ENCODE measurements around the gene CAMK1D. TPM values are rescaled to one million over a fixed set of nuclear protein-coding genes. Genes with fewer than 3 reads are reported as not detected.

CAMK1D gene
- total and polyA plus RNA-seq, 2 of the 8 experiments (the other 6 are each of a cell fraction or from before 2014, with no cell fraction given): 3.5 to 10.6 TPM

DNA sequence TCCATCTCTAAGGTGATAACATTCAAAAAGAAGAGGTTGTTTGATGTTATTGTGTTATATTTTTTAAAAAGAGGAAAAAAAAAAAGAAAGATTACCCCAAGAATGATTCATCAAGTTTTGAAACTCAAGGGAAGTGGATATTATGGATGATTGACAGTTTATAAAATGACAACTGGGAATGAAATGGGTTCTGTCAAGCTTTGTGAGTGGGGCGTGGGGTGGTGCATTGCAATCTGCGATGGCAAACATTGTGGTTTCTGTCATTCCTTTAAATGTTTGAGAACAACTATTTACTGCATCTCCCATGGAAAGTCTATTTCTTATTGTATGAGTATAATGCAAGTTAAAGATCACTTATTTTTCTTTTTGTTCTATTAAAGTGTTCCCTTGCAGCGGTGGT, 355.1 kb downstream of the CAMK1D start:
- POLR2A ChIA-PET (ENCODE audit: partially characterized antibody): no interaction called here
- H3K18ac ChIP-seq (ENCODE audit: extremely low read depth, low read length): no peak overlapping the region
- H3K4ac ChIP-seq (replicated peaks; ENCODE audit: insufficient read length, low read depth, low read length): no peak overlapping the region
- H3K27ac ChIP-seq (ENCODE audit: low read depth, low read length): no peak overlapping the region
- H2BK20ac ChIP-seq (ENCODE audit: low read length): no peak overlapping the region
- no peak overlapping the region for H2AK5ac ChIP-seq (ENCODE audit: low read depth, low read length)
- CTCF ChIA-PET (ENCODE audit: partially characterized antibody): interaction anchor here (1.0 to 1.4 kb wide), 2 partner anchors 8 to 370 kb away, joined by 3 to 9 read pairs; no protein-coding TSS in a partner anchor
- 87% methylated on average over 3 of the region's 3 CpGs; no CpG with 5 or more reads in 1 of the 2 experiments for WGBS, 2 experiments (ENCODE audit: extremely low coverage in 1 of 2, insufficient coverage in 1 of 2, insufficient read length in 1 of 2, insufficient replicate concordance in 2 of 2, low coverage in 1 of 2, low lambda C conversion rate in 2 of 2, missing lambda C conversion rate in 1 of 2)
- no peak overlapping the region for H2BK5ac ChIP-seq (ENCODE audit: low read depth, low read length)
- H4K20me1 ChIP-seq (replicated peaks in 1 of 2; ENCODE audit: control insufficient read depth in 1 of 2, insufficient read depth in 2 of 2, low read length in 2 of 2): no peaks in the 10 kb centered on the region
- H3K23me2 ChIP-seq (ENCODE audit: low read depth, low read length): no peaks in the 10 kb centered on the region
- no peak overlapping the region for H3K4me3 ChIP-seq (ENCODE audit: extremely low read depth in 1 of 4, insufficient read depth in 2 of 4, low read depth in 3 of 4, low read length in 4 of 4)
- peaks cover 0 to 15% (median 4%) of the 10 kb centered on the region in 4 experiments; a peak in 3 of 7 replicates for H3K4me1 ChIP-seq (replicated peaks in 1 of 4; ENCODE audit: control insufficient read depth in 3 of 4, insufficient read depth in 4 of 4, low read length in 3 of 4)
- H3K9ac ChIP-seq (replicated peaks in 1 of 4; ENCODE audit: extremely low read depth in 1 of 4, low read depth in 3 of 4, low read length in 3 of 4): no peak overlapping the region
- H3K56ac ChIP-seq (replicated peaks; ENCODE audit: insufficient read length, low read depth, low read length): no peak overlapping the region
- no peak overlapping the region for H4K8ac ChIP-seq (ENCODE audit: extremely low read depth, insufficient read depth, low read length)
- no peaks in the 10 kb centered on the region for H3K27me3 ChIP-seq (replicated peaks in 1 of 4; ENCODE audit: control insufficient read depth in 3 of 4, extremely low read depth in 1 of 4, insufficient read depth in 3 of 4, low read length in 3 of 4)
- H3K9me3 ChIP-seq (ENCODE audit: insufficient read depth in 2 of 2, low read depth in 1 of 2, low read length in 1 of 2): no peaks in the 10 kb centered on the region
- DNase-seq (ENCODE audit: low read depth in 1 of 2, low spot score in 2 of 2) (no peak), FAIRE-seq (no peak)
- H4K5ac ChIP-seq (ENCODE audit: insufficient read length, low read depth, low read length): no peak overlapping the region
- H3K23ac ChIP-seq (ENCODE audit: insufficient read length): no peak overlapping the region
- no peak overlapping the region for H3K14ac ChIP-seq (ENCODE audit: insufficient read length)
- no peak overlapping the region for H2BK15ac ChIP-seq (ENCODE audit: low read length)
- no peak overlapping the region for H2BK120ac ChIP-seq (replicated peaks; ENCODE audit: low read depth, low read length)
- no peak overlapping the region for H2AFZ ChIP-seq (ENCODE audit: low read length)
- no peak overlapping the region for H2BK12ac ChIP-seq (ENCODE audit: low read depth, low read length)
- no peak overlapping the region for H4K91ac ChIP-seq (replicated peaks; ENCODE audit: insufficient read length, low read length)
- H3K36me3 ChIP-seq (ENCODE audit: control insufficient read depth in 2 of 4, insufficient read depth in 4 of 4, low read length in 3 of 4): no peaks in the 10 kb centered on the region
- no peaks in the 10 kb centered on the region for H3K79me2 ChIP-seq (ENCODE audit: control insufficient read depth in 1 of 2, insufficient read depth in 2 of 2, low read length in 2 of 2)
- H3K4me2 ChIP-seq (ENCODE audit: insufficient read depth in 1 of 2, low read depth in 2 of 2, low read length in 2 of 2): no peak overlapping the region
- no peaks in the 10 kb centered on the region for H3K79me1 ChIP-seq (ENCODE audit: low read depth, low read length)
- TF ChIP-seq MAFK (IDR thresholded peaks at IDR 0.05; ENCODE audit: low read depth, low read length) (no peak), RXRA (IDR thresholded peaks at IDR 0.05; ENCODE audit: insufficient read depth, low read depth, low read length) (no peak), GTF2F1 (IDR thresholded peaks at IDR 0.05; ENCODE audit: borderline replicate concordance, low read depth, low read length) (no peak), POLR2A (IDR thresholded peaks at IDR 0.05; ENCODE audit: control extremely low read depth in 1 of 2, low read depth in 2 of 2, low read length in 2 of 2) (no peak), CHD2 (IDR thresholded peaks at IDR 0.05; ENCODE audit: low read length) (no peak), ATF3 (IDR thresholded peaks at IDR 0.05; ENCODE audit: insufficient read depth, low read depth, low read length) (no peak), ATF2 (IDR thresholded peaks at IDR 0.05; ENCODE audit: low read length) (no peak), NRF1 (IDR thresholded peaks at IDR 0.05; ENCODE audit: low read depth, low read length) (no peak), SIX5 (IDR thresholded peaks at IDR 0.05; ENCODE audit: low read depth, low read length) (no peak), CEBPB (IDR thresholded peaks at IDR 0.05; ENCODE audit: low read depth, low read length) (no peak), RAD21 (IDR thresholded peaks at IDR 0.05 in 1 of 2, conservative IDR thresholded peaks at IDR 0.05 in 1 of 2; ENCODE audit: low read depth in 2 of 2, low read length in 2 of 2) (no peak), TCF12 (IDR thresholded peaks at IDR 0.05; ENCODE audit: low read depth, low read length) (no peak), CBX5 (IDR thresholded peaks at IDR 0.05; ENCODE audit: low read depth, low read length) (no peak)

All from H1 (cell line).